ENCODE measurements around the gene PMEPA1. TPM values are rescaled to one million over a fixed set of nuclear protein-coding genes. Genes with fewer than 3 reads are reported as not detected.

The PMEPA1 gene
- total RNA-seq, 2 experiments from 2014 or later: 1.4 to 3.7 TPM

GRCh38 chr20:57600320-57601210, 109.2 kb downstream of the PMEPA1 start:
- no peak overlapping the region for H3K4me3 ChIP-seq (ENCODE audit: low read depth, low read length, poor library complexity, severe bottlenecking)
- H3K36me3 ChIP-seq (ENCODE audit: insufficient read depth, low read length): no peaks in the 10 kb centered on the region
- TF ChIP-seq, protein P1, sequence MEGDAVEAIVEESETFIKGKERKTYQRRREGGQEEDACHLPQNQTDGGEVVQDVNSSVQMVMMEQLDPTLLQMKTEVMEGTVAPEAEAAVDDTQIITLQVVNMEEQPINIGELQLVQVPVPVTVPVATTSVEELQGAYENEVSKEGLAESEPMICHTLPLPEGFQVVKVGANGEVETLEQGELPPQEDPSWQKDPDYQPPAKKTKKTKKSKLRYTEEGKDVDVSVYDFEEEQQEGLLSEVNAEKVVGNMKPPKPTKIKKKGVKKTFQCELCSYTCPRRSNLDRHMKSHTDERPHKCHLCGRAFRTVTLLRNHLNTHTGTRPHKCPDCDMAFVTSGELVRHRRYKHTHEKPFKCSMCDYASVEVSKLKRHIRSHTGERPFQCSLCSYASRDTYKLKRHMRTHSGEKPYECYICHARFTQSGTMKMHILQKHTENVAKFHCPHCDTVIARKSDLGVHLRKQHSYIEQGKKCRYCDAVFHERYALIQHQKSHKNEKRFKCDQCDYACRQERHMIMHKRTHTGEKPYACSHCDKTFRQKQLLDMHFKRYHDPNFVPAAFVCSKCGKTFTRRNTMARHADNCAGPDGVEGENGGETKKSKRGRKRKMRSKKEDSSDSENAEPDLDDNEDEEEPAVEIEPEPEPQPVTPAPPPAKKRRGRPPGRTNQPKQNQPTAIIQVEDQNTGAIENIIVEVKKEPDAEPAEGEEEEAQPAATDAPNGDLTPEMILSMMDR (conservative IDR thresholded peaks at IDR 0.05; ENCODE audit: low read length): no peak
- TF ChIP-seq EZH2phosphoT487 (IDR thresholded peaks at IDR 0.05; ENCODE audit: borderline replicate concordance, low read depth, low read length): no peak
- no TSS peak for BruUV-seq (replicated peaks)
- ChIA-PET POLR2A (interaction anchor here (0.6 to 1.5 kb wide), 4 partner anchors 13 to 238 kb away, joined by 3 to 5 read pairs (median 4); no protein-coding TSS in a partner anchor), CTCF (ENCODE audit: unreplicated experiment) (no interaction called here)
- DNase-seq (ENCODE audit: low spot score): no peak
- H3K9me2 ChIP-seq (ENCODE audit: insufficient read depth, low read length): no peaks in the 10 kb centered on the region
- H2AFZ ChIP-seq (ENCODE audit: low read length): no peak overlapping the region
- intact Hi-C loops (cut with micrococcal nuclease; ENCODE audit: unreplicated experiment): no loop called here
- H4K20me1 ChIP-seq (ENCODE audit: insufficient read depth, low read length): no peaks in the 10 kb centered on the region
- H3K27ac ChIP-seq (ENCODE audit: low read depth, low read length, poor library complexity, severe bottlenecking): no peak overlapping the region
- no peaks in the 10 kb centered on the region for H3K79me2 ChIP-seq (ENCODE audit: insufficient read depth, low read depth, low read length)
- peaks cover 10% of the 10 kb centered on the region for H3K4me1 ChIP-seq (ENCODE audit: insufficient read depth, low read length, poor library complexity, severe bottlenecking)
- no peaks in the 10 kb centered on the region for H3K9me3 ChIP-seq (ENCODE audit: low read length)
- no peak overlapping the region for H3K4me2 ChIP-seq (ENCODE audit: low read length)

- Histone ChIP-seq H3K9me3 (ENCODE audit: low read length) (no peaks in the 10 kb centered on the region), H3K4me1 (ENCODE audit: insufficient read depth, low read length, poor library complexity, severe bottlenecking) (peaks cover 10% of the 10 kb centered on the region), H3K36me3 (ENCODE audit: insufficient read depth, low read length) (no peaks in the 10 kb centered on the region), H3K4me2 (ENCODE audit: low read length) (no peak overlapping the region), H3K27ac (ENCODE audit: low read depth, low read length, poor library complexity, severe bottlenecking) (no peak overlapping the region), H2AFZ (ENCODE audit: low read length) (no peak overlapping the region), H4K20me1 (ENCODE audit: insufficient read depth, low read length) (no peaks in the 10 kb centered on the region), H3K79me2 (ENCODE audit: insufficient read depth, low read depth, low read length) (no peaks in the 10 kb centered on the region), H3K9me2 (ENCODE audit: insufficient read depth, low read length) (no peaks in the 10 kb centered on the region), H3K4me3 (ENCODE audit: low read depth, low read length, poor library complexity, severe bottlenecking) (no peak overlapping the region)
- no peak for DNase-seq (ENCODE audit: low spot score)
- no TSS peak for BruUV-seq (replicated peaks)
- CTCF ChIA-PET (ENCODE audit: unreplicated experiment): interaction anchor here (1.0 kb wide), 1 partner anchor 21 kb away, joined by 3 read pairs; no protein-coding TSS in a partner anchor
- POLR2A ChIA-PET: no interaction called here
- TF ChIP-seq, protein P1 (conservative IDR thresholded peaks at IDR 0.05; ENCODE audit: low read length): no peak
- no peak for TF ChIP-seq EZH2phosphoT487 (IDR thresholded peaks at IDR 0.05; ENCODE audit: borderline replicate concordance, low read depth, low read length)
- intact Hi-C loops (cut with micrococcal nuclease; ENCODE audit: unreplicated experiment): no loop called here
These were observed 111.3 kb downstream of the PMEPA1 start for GRCh38 chr20:57598491-57598890.

Other genes with a start within 250 kb of the PMEPA1 start
- gene CTCFL, start 184.9 kb downstream of the PMEPA1 start, total RNA-seq (2014; rRNA removed; shearing (Covaris generic)): 0.63 TPM in 1 of 2 replicates, not detected in the other
- not detected in 2 replicates for gene CTCFL, start 184.9 kb downstream of the PMEPA1 start, total RNA-seq (2022)
- 5.7 and 6.9 TPM in 2 replicates for gene PCK1, start 148.9 kb downstream of the PMEPA1 start, total RNA-seq (2014; rRNA removed; shearing (Covaris generic))
- gene PCK1, start 148.9 kb downstream of the PMEPA1 start, total RNA-seq (2022): 13.0 and 13.4 TPM in 2 replicates
- 1.7 and 3.7 TPM in 2 replicates for gene ZBP1, start 89.6 kb downstream of the PMEPA1 start, total RNA-seq (2014; rRNA removed; shearing (Covaris generic))
- 1.5 and 2.0 TPM in 2 replicates for gene ZBP1, start 89.6 kb downstream of the PMEPA1 start, total RNA-seq (2022)

Data from OCI-LY7 (cell line).